ENCODE data around the gene FTO. TPM values are rescaled to one million over a fixed set of nuclear protein-coding genes. Genes with fewer than 3 reads are reported as not detected.

FTO gene
- total RNA-seq, 4 donors from 2014 or later: 29.0 to 64.1 (median 48.1) TPM

- WGBS, 2 donors: 89 to 93% methylated on average over 3 of the region's 3 CpGs
- H3K36me3 ChIP-seq: no peaks in the 10 kb centered on the region
- DNase-seq: no peak
- intact Hi-C loops (cut with DNase I): no loop called here
- no peaks in the 10 kb centered on the region for H3K9me3 ChIP-seq
- TF ChIP-seq CTCF (IDR thresholded peaks at IDR 0.05) (no peak), POLR2A (IDR thresholded peaks at IDR 0.05) (no peak)
- H3K4me3 ChIP-seq: no peak overlapping the region
- H3K4me1 ChIP-seq: no peaks in the 10 kb centered on the region
- H3K27ac ChIP-seq: no peak overlapping the region
- no peaks in the 10 kb centered on the region for H3K27me3 ChIP-seq
Measured at GRCh38 chr16:53666786-53667415, 37.1 kb upstream of the FTO start.

GRCh38 chr16:53668869-53669268 lies 35.1 kb upstream of the FTO start:
- Histone ChIP-seq H3K4me1 (no peaks in the 10 kb centered on the region), H3K27ac (no peak overlapping the region), H3K9me3 (no peaks in the 10 kb centered on the region), H3K36me3 (no peaks in the 10 kb centered on the region), H3K27me3 (no peaks in the 10 kb centered on the region), H3K4me3 (no peak overlapping the region)
- DNase-seq: no peak
- WGBS, 2 donors: 74 to 83% methylated on average over 2 of the region's 2 CpGs
- intact Hi-C loops (cut with DNase I): no loop called here
- no peak for TF ChIP-seq CTCF (IDR thresholded peaks at IDR 0.05)
- no peak for TF ChIP-seq POLR2A (IDR thresholded peaks at IDR 0.05)

GRCh38 chr16:53672461-53672860 lies 31.5 kb upstream of the FTO start:
- no peak overlapping the region for H3K27ac ChIP-seq
- DNase-seq: no peak

GRCh38 chr16:53673189-53673588 lies 30.8 kb upstream of the FTO start:
- Histone ChIP-seq H3K27ac (no peak overlapping the region), H3K36me3 (no peaks in the 10 kb centered on the region), H3K9me3 (no peaks in the 10 kb centered on the region), H3K4me1 (no peaks in the 10 kb centered on the region), H3K4me3 (no peak overlapping the region), H3K27me3 (no peaks in the 10 kb centered on the region)
- TF ChIP-seq CTCF (IDR thresholded peaks at IDR 0.05): no peak
- TF ChIP-seq POLR2A (IDR thresholded peaks at IDR 0.05): no peak
- 98 to 99% methylated on average over 4 of the region's 4 CpGs for WGBS, 2 donors
- DNase-seq: no peak
- intact Hi-C loops (cut with DNase I): no loop called here

More at GRCh38 chr16:53672461-53672860, 31.5 kb upstream of the FTO start:
- H3K36me3 ChIP-seq: no peaks in the 10 kb centered on the region
- no peak overlapping the region for H3K4me3 ChIP-seq
- TF ChIP-seq CTCF (IDR thresholded peaks at IDR 0.05): no peak
- no peak for TF ChIP-seq POLR2A (IDR thresholded peaks at IDR 0.05)
- no peaks in the 10 kb centered on the region for H3K4me1 ChIP-seq
- H3K27me3 ChIP-seq: no peaks in the 10 kb centered on the region
- intact Hi-C loops (cut with DNase I): no loop called here
- no peaks in the 10 kb centered on the region for H3K9me3 ChIP-seq

GRCh38 chr16:53678155-53678554 lies 25.8 kb upstream of the FTO start:
- H3K4me1 ChIP-seq: no peaks in the 10 kb centered on the region
- WGBS, 2 donors: 80 to 95% methylated on average over 1 of the region's 1 CpG
- no peak overlapping the region for H3K4me3 ChIP-seq
- intact Hi-C loops (cut with DNase I): no loop called here
- TF ChIP-seq POLR2A (IDR thresholded peaks at IDR 0.05) (no peak), CTCF (IDR thresholded peaks at IDR 0.05) (no peak)
- no peaks in the 10 kb centered on the region for H3K36me3 ChIP-seq
- DNase-seq: no peak
- H3K9me3 ChIP-seq: no peaks in the 10 kb centered on the region
- no peak overlapping the region for H3K27ac ChIP-seq
- no peaks in the 10 kb centered on the region for H3K27me3 ChIP-seq

Measured in esophagus squamous epithelium (tissue), 5 donors.